Measurements from ENCODE around the gene PLPP3.

The PLPP3 gene

GRCh38 chr1:56448529-56449300 is 130.6 kb downstream of the PLPP3 start:
- H2BK12ac ChIP-seq (ENCODE audit: low read length in 2 of 2): no peak overlapping the region
- no peak overlapping the region for H2BK5ac ChIP-seq (ENCODE audit: low read depth, low read length, poor library complexity, severe bottlenecking)
- peak overlapping the region in 1 of 2 experiments; percentile 34 for H3K18ac ChIP-seq (ENCODE audit: low read depth in 1 of 2, low read length in 2 of 2)
- H3K4ac ChIP-seq (ENCODE audit: low read depth in 1 of 2, low read length in 2 of 2): no peak overlapping the region
- peaks cover 2% of the 10 kb centered on the region for H3K4me1 ChIP-seq (ENCODE audit: control insufficient read depth, insufficient read depth, low read depth, low read length)
- H3K27me3 ChIP-seq (ENCODE audit: control insufficient read depth in 1 of 2, insufficient read depth in 1 of 2, low read length in 2 of 2): peaks cover 0 to 12% of the 10 kb centered on the region in 2 experiments
- DNase-seq: peak; percentile 78
- H4K8ac ChIP-seq (ENCODE audit: low read length): no peak overlapping the region
- no peaks in the 10 kb centered on the region for H3K9me3 ChIP-seq (ENCODE audit: control insufficient read depth, low read length)
- H3K27ac ChIP-seq (ENCODE audit: low read length, poor library complexity, severe bottlenecking): no peak overlapping the region
- H3K79me1 ChIP-seq (replicated peaks; ENCODE audit: low read length, poor library complexity, severe bottlenecking): no peaks in the 10 kb centered on the region
- no peaks in the 10 kb centered on the region for H3K36me3 ChIP-seq (ENCODE audit: control insufficient read depth in 1 of 2, insufficient read depth in 2 of 2, low read depth in 1 of 2, low read length in 2 of 2)
- no peak overlapping the region for H2BK15ac ChIP-seq (ENCODE audit: low read depth, poor library complexity, severe bottlenecking)
- H2AK5ac ChIP-seq (ENCODE audit: low read length, severe bottlenecking): no peak overlapping the region
- no peak overlapping the region for H2BK120ac ChIP-seq (ENCODE audit: low read depth, low read length)
- no peak overlapping the region for H3K4me2 ChIP-seq (ENCODE audit: low read length, poor library complexity, severe bottlenecking)
- H2AFZ ChIP-seq (ENCODE audit: low read depth, low read length): no peak overlapping the region
- H3K23ac ChIP-seq (ENCODE audit: low read length in 2 of 2): no peak overlapping the region
- no peak overlapping the region for H4K91ac ChIP-seq (ENCODE audit: low read length)
- H3K9ac ChIP-seq (ENCODE audit: low read length): peak overlapping the region; percentile 27
- H3K4me3 ChIP-seq (ENCODE audit: insufficient read depth in 1 of 2, low read depth in 1 of 2, low read length in 2 of 2): no peak overlapping the region
- H3K14ac ChIP-seq (ENCODE audit: low read length in 2 of 2): no peak overlapping the region
- WGBS: 67% methylated on average over 8 of the region's 12 CpGs

- H4K8ac ChIP-seq (ENCODE audit: low read length): no peak overlapping the region
- no peak overlapping the region for H3K4me2 ChIP-seq (ENCODE audit: low read length, poor library complexity, severe bottlenecking)
- no peak overlapping the region for H4K91ac ChIP-seq (ENCODE audit: low read length)
- H3K9ac ChIP-seq (ENCODE audit: low read length): no peak overlapping the region
- H3K9me3 ChIP-seq (ENCODE audit: control insufficient read depth, low read length): no peaks in the 10 kb centered on the region
- H2BK120ac ChIP-seq (ENCODE audit: low read depth, low read length): no peak overlapping the region
- peak; percentile 23 for DNase-seq
- no peaks in the 10 kb centered on the region for H3K79me1 ChIP-seq (replicated peaks; ENCODE audit: low read length, poor library complexity, severe bottlenecking)
- H3K18ac ChIP-seq (ENCODE audit: low read depth in 1 of 2, low read length in 2 of 2): no peak overlapping the region
- 94% methylated on average over 2 of the region's 2 CpGs for WGBS
- no peak overlapping the region for H2BK15ac ChIP-seq (ENCODE audit: low read depth, poor library complexity, severe bottlenecking)
- no peak overlapping the region for H2AK5ac ChIP-seq (ENCODE audit: low read length, severe bottlenecking)
- no peak overlapping the region for H2BK5ac ChIP-seq (ENCODE audit: low read depth, low read length, poor library complexity, severe bottlenecking)
- H2AFZ ChIP-seq (ENCODE audit: low read depth, low read length): no peak overlapping the region
- no peak overlapping the region for H3K23ac ChIP-seq (ENCODE audit: low read length in 2 of 2)
- no peak overlapping the region for H3K4me3 ChIP-seq (ENCODE audit: insufficient read depth in 1 of 2, low read depth in 1 of 2, low read length in 2 of 2)
- H3K27ac ChIP-seq (ENCODE audit: low read length, poor library complexity, severe bottlenecking): no peak overlapping the region
- no peaks in the 10 kb centered on the region for H3K36me3 ChIP-seq (ENCODE audit: control insufficient read depth in 1 of 2, insufficient read depth in 2 of 2, low read depth in 1 of 2, low read length in 2 of 2)
- no peak overlapping the region for H3K4ac ChIP-seq (ENCODE audit: low read depth in 1 of 2, low read length in 2 of 2)
- no peak overlapping the region for H3K14ac ChIP-seq (ENCODE audit: low read length in 2 of 2)
- peaks cover 2% of the 10 kb centered on the region for H3K4me1 ChIP-seq (ENCODE audit: control insufficient read depth, insufficient read depth, low read depth, low read length)
- H2BK12ac ChIP-seq (ENCODE audit: low read length in 2 of 2): no peak overlapping the region
- peaks cover 0 to 13% of the 10 kb centered on the region in 2 experiments for H3K27me3 ChIP-seq (ENCODE audit: control insufficient read depth in 1 of 2, insufficient read depth in 1 of 2, low read length in 2 of 2)
These were observed 131.5 kb downstream of the PLPP3 start for GRCh38 chr1:56447823-56448222.

- no peak overlapping the region for H2BK5ac ChIP-seq (ENCODE audit: low read depth, low read length, poor library complexity, severe bottlenecking)
- no peak overlapping the region for H2BK120ac ChIP-seq (ENCODE audit: low read depth, low read length)
- peaks cover 2% of the 10 kb centered on the region for H3K4me1 ChIP-seq (ENCODE audit: control insufficient read depth, insufficient read depth, low read depth, low read length)
- no peak overlapping the region for H2AFZ ChIP-seq (ENCODE audit: low read depth, low read length)
- no peak overlapping the region for H4K8ac ChIP-seq (ENCODE audit: low read length)
- WGBS: 48% methylated on average over 4 of the region's 5 CpGs
- H3K27ac ChIP-seq (ENCODE audit: low read length, poor library complexity, severe bottlenecking): no peak overlapping the region
- peak overlapping the region in 1 of 2 experiments; percentile 78 for H2BK12ac ChIP-seq (ENCODE audit: low read length in 2 of 2)
- DNase-seq: peak; percentile 55
- H3K4ac ChIP-seq (ENCODE audit: low read depth in 1 of 2, low read length in 2 of 2): peak overlapping the region in 1 of 2 experiments; percentile 6
- H3K9me3 ChIP-seq (ENCODE audit: control insufficient read depth, low read length): no peaks in the 10 kb centered on the region
- no peak overlapping the region for H4K91ac ChIP-seq (ENCODE audit: low read length)
- no peak overlapping the region for H2BK15ac ChIP-seq (ENCODE audit: low read depth, poor library complexity, severe bottlenecking)
- H3K79me1 ChIP-seq (replicated peaks; ENCODE audit: low read length, poor library complexity, severe bottlenecking): no peaks in the 10 kb centered on the region
- no peak overlapping the region for H2AK5ac ChIP-seq (ENCODE audit: low read length, severe bottlenecking)
- H3K18ac ChIP-seq (ENCODE audit: low read depth in 1 of 2, low read length in 2 of 2): peak overlapping the region in 1 of 2 experiments; percentile 44
- peaks cover 0 to 13% of the 10 kb centered on the region in 2 experiments for H3K27me3 ChIP-seq (ENCODE audit: control insufficient read depth in 1 of 2, insufficient read depth in 1 of 2, low read length in 2 of 2)
- H3K23ac ChIP-seq (ENCODE audit: low read length in 2 of 2): peak overlapping the region in 1 of 2 experiments; percentile 73
- no peak overlapping the region for H3K4me3 ChIP-seq (ENCODE audit: insufficient read depth in 1 of 2, low read depth in 1 of 2, low read length in 2 of 2)
- H3K9ac ChIP-seq (ENCODE audit: low read length): no peak overlapping the region
- H3K4me2 ChIP-seq (ENCODE audit: low read length, poor library complexity, severe bottlenecking): no peak overlapping the region
- peak overlapping the region in 1 of 2 experiments; percentile 71 for H3K14ac ChIP-seq (ENCODE audit: low read length in 2 of 2)
- no peaks in the 10 kb centered on the region for H3K36me3 ChIP-seq (ENCODE audit: control insufficient read depth in 1 of 2, insufficient read depth in 2 of 2, low read depth in 1 of 2, low read length in 2 of 2)
These were observed 132.7 kb downstream of the PLPP3 start for GRCh38 chr1:56446531-56447098.

GRCh38 chr1:56444960-56445646 is 134.3 kb downstream of the PLPP3 start:
- Histone ChIP-seq H4K91ac (ENCODE audit: low read length) (no peak overlapping the region), H2BK120ac (ENCODE audit: low read depth, low read length) (no peak overlapping the region), H3K4me3 (ENCODE audit: insufficient read depth in 1 of 2, low read depth in 1 of 2, low read length in 2 of 2) (no peak overlapping the region), H2BK15ac (ENCODE audit: low read depth, poor library complexity, severe bottlenecking) (no peak overlapping the region), H4K8ac (ENCODE audit: low read length) (no peak overlapping the region), H3K27me3 (ENCODE audit: control insufficient read depth in 1 of 2, insufficient read depth in 1 of 2, low read length in 2 of 2) (peaks cover 0 to 13% of the 10 kb centered on the region in 2 experiments), H3K9ac (ENCODE audit: low read length) (no peak overlapping the region), H3K14ac (ENCODE audit: low read length in 2 of 2) (no peak overlapping the region), H3K27ac (ENCODE audit: low read length, poor library complexity, severe bottlenecking) (no peak overlapping the region), H2BK12ac (ENCODE audit: low read length in 2 of 2) (no peak overlapping the region), H3K36me3 (ENCODE audit: control insufficient read depth in 1 of 2, insufficient read depth in 2 of 2, low read depth in 1 of 2, low read length in 2 of 2) (no peaks in the 10 kb centered on the region), H2AK5ac (ENCODE audit: low read length, severe bottlenecking) (no peak overlapping the region), H3K18ac (ENCODE audit: low read depth in 1 of 2, low read length in 2 of 2) (no peak overlapping the region), H3K23ac (ENCODE audit: low read length in 2 of 2) (no peak overlapping the region), H3K79me1 (replicated peaks; ENCODE audit: low read length, poor library complexity, severe bottlenecking) (no peaks in the 10 kb centered on the region), H3K4me1 (ENCODE audit: control insufficient read depth, insufficient read depth, low read depth, low read length) (peaks cover 2% of the 10 kb centered on the region), H2BK5ac (ENCODE audit: low read depth, low read length, poor library complexity, severe bottlenecking) (no peak overlapping the region), H2AFZ (ENCODE audit: low read depth, low read length) (no peak overlapping the region), H3K4ac (ENCODE audit: low read depth in 1 of 2, low read length in 2 of 2) (no peak overlapping the region), H3K4me2 (ENCODE audit: low read length, poor library complexity, severe bottlenecking) (no peak overlapping the region), H3K9me3 (ENCODE audit: control insufficient read depth, low read length) (no peaks in the 10 kb centered on the region)
- DNase-seq: no peak
- WGBS: 83% methylated on average over 7 of the region's 7 CpGs

All from mesenchymal stem cell (in vitro differentiated cells and primary cell).